Stomach (tissue), 4 donors: ENCODE results near the gene CTNNA1.

Experiments used
- CTCF ChIP-seq, 7 experiments: fragments of 450-650 bp in 4 of 7; fragments of 200-600 bp in 3 of 7; sonication (generic) in 3 of 7; IDR thresholded peaks; one replicate each; pipeline ENCODE4 v1.5.1; 2016 to 2019; ENCODE audit warnings: antibody characterized with exemption in 7 of 7, control low read depth in 2 of 7, mild to moderate bottlenecking in 1 of 7
- EP300 ChIP-seq: sonication (generic); formaldehyde crosslinking; IDR thresholded peaks from one replicate; pipeline ENCODE4 v1.6.1; 2017; ENCODE audit warnings: antibody characterized with exemption
- POLR2AphosphoS5 ChIP-seq, 3 donors: sonication (generic); formaldehyde crosslinking; IDR thresholded peaks; one replicate each; pipeline ENCODE4 v1.6.1; 2016; ENCODE audit warnings: antibody characterized with exemption in 3 of 3

GRCh38 chr5:138789771-138790242 is 36.6 kb downstream of the CTNNA1 start:
- TF ChIP-seq CTCF (IDR thresholded peaks at IDR 0.05) (peak in 1 of 7 experiments; percentile 40), EP300 (no peak), POLR2AphosphoS5 (IDR thresholded peaks at IDR 0.05) (no peak)
